HepG2 (cell line): Measurements from ENCODE around the gene DYNC2LI1. TPM values are rescaled to one million over a fixed set of nuclear protein-coding genes. Genes with fewer than 3 reads are reported as not detected.

Experiments
- DBP ChIP-seq: sonication (generic); formaldehyde crosslinking; IDR thresholded peaks from 2 replicates; pipeline ENCODE4 v1.4.0; 2020; ENCODE audit warnings: missing genetic modification reagents; ENCODE audit errors: not compliant biosample characterization
- HDAC1 ChIP-seq: sonication (generic); formaldehyde crosslinking; IDR thresholded peaks from 2 replicates; pipeline ENCODE4 v1.5.1; 2020; ENCODE audit warnings: mild to moderate bottlenecking, missing genetic modification reagents
- KLF6 ChIP-seq: IDR thresholded peaks from 2 replicates; pipeline ENCODE4 v1.8.0; 2016; ENCODE audit warnings: missing biosample characterization, missing genetic modification reagents
- MTERF4 ChIP-seq: sonication (generic); formaldehyde crosslinking; IDR thresholded peaks from 2 replicates; pipeline ENCODE4 v1.8.0; 2023; ENCODE audit warnings: mild to moderate bottlenecking, missing genetic modification reagents
- NFE2 ChIP-seq: sonication (generic); formaldehyde crosslinking; IDR thresholded peaks from 2 replicates; pipeline ENCODE4 v1.4.0; 2020; ENCODE audit warnings: missing genetic modification reagents
- NR2F2 ChIP-seq: IDR thresholded peaks from 2 replicates; pipeline ENCODE4 v1.6.1; 2012; ENCODE audit warnings: low read depth, inconsistent platforms, borderline replicate concordance
- ONECUT2 ChIP-seq: sonication (generic); formaldehyde crosslinking; IDR thresholded peaks from 2 replicates; pipeline ENCODE4 v1.4.0; 2020; ENCODE audit warnings: missing genetic modification reagents
- POGK ChIP-seq: sonication (generic); formaldehyde crosslinking; conservative IDR thresholded peaks from 2 replicates; pipeline ENCODE4 v1.8.0; 2022; ENCODE audit warnings: mild to moderate bottlenecking, moderate library complexity, missing genetic modification reagents
- RERE ChIP-seq: IDR thresholded peaks from 2 replicates; pipeline ENCODE4 v1.6.1; 2016; ENCODE audit warnings: low read depth, missing genetic modification reagents, missing compliant biosample characterization
- STAT6 ChIP-seq: sonication (generic); formaldehyde crosslinking; IDR thresholded peaks from 2 replicates; pipeline ENCODE4 v1.4.0; 2020; ENCODE audit warnings: missing genetic modification reagents, mild to moderate bottlenecking, borderline replicate concordance
- TGIF2 ChIP-seq: IDR thresholded peaks from 2 replicates; pipeline ENCODE4 v1.6.1; 2016; ENCODE audit warnings: control low read depth, missing compliant biosample characterization
- ZNF431 ChIP-seq: sonication (generic); formaldehyde crosslinking; IDR thresholded peaks from 2 replicates; pipeline ENCODE4 v1.9.0; 2022; ENCODE audit warnings: missing genetic modification reagents, low read depth, mild to moderate bottlenecking, borderline replicate concordance
- ZNF460 ChIP-seq: sonication (generic); formaldehyde crosslinking; IDR thresholded peaks from 2 replicates; pipeline ENCODE4 v1.5.1; 2020; ENCODE audit warnings: missing genetic modification reagents, mild to moderate bottlenecking, borderline replicate concordance
- ZNF484 ChIP-seq: sonication (generic); formaldehyde crosslinking; IDR thresholded peaks from 2 replicates; pipeline ENCODE4 v1.5.1; 2020; ENCODE audit warnings: mild to moderate bottlenecking, low read depth, missing genetic modification reagents, borderline replicate concordance
- ZNF556 ChIP-seq: sonication (generic); formaldehyde crosslinking; IDR thresholded peaks from 2 replicates; pipeline ENCODE4 v1.4.0; 2020; ENCODE audit warnings: mild to moderate bottlenecking, missing genetic modification reagents, borderline replicate concordance
- polyA plus RNA-seq, 8 experiments: library from polyadenylated mRNA; depleted of rRNA in 3 of 8; stranded (reverse) in 7 of 8; unstranded in 1 of 8; fragments of >200 nt; fragmentation: Illumina TruSeq in 4 of 8; extraction: Trizol in 4 of 8; gene quantifications; 2 replicates each; pipeline versions ENCODE4 v1.2.1 to v1.2.3, GENCODE V29; 2011 to 2016; ENCODE audit warnings: low read depth in 4 of 8, missing spikeins in 1 of 8, mixed read lengths in 1 of 8; ENCODE audit not compliant: insufficient read depth in 1 of 8
- total RNA-seq, 5 experiments: library from RNA; depleted of rRNA; stranded (reverse); fragments of >200 nt; fragmentation: Illumina TruSeq; extraction: Trizol; gene quantifications; 2 replicates each; pipeline ENCODE4 v1.2.3, GENCODE V29; 2016; ENCODE audit warnings: low read depth in 1 of 5

Gene DYNC2LI1
- total and polyA plus RNA-seq, 2 of the 13 experiments (the other 11 are each of a cell fraction or from before 2014, with no cell fraction given): 16.9 to 23.2 TPM

GRCh38 chr2:43841949-43842865 lies 68.4 kb downstream of the DYNC2LI1 start (continued):
- no peak for TF ChIP-seq NFE2
- no peak for TF ChIP-seq DBP (CRISPR knock-in tag)
- TF ChIP-seq MTERF4: no peak
- peak; percentile 26; the same call in 1 of the 2 replicates for TF ChIP-seq ZNF556 (CRISPR knock-in tag)
- no peak for TF ChIP-seq ZNF431
- TF ChIP-seq NR2F2: peak; percentile 87; the same call in 1 of the 2 replicates
- TF ChIP-seq ONECUT2 (CRISPR knock-in tag): no peak
- no peak for TF ChIP-seq KLF6
- TF ChIP-seq HDAC1 (CRISPR knock-in tag): peak; percentile 54; the same call in 1 of the 2 replicates
- TF ChIP-seq RERE: peak; percentile 55; the same call in 1 of the 2 replicates
- TF ChIP-seq ZNF484 (CRISPR knock-in tag): no peak
- peak; percentile 65; the same call in 1 of the 2 replicates for TF ChIP-seq TGIF2 (CRISPR knock-in tag)
- TF ChIP-seq ZNF460 (CRISPR knock-in tag): no peak
- no peak for TF ChIP-seq POGK
- TF ChIP-seq STAT6 (CRISPR knock-in tag): no peak
